ENCODE results near the gene NRCAM.

The NRCAM gene

GRCh38 chr7:108109221-108109908 is 346.9 kb downstream of the NRCAM start:
- TF ChIP-seq CTCF (conservative IDR thresholded peaks at IDR 0.05; ENCODE audit: low read length) = no peak; the same call in 1 of the 2 replicates
- no peak for DNase-seq (ENCODE audit: low read depth)
- H3K4me3 ChIP-seq (ENCODE audit: low read length) = no peak overlapping the region

GRCh38 chr7:108108131-108108530 is 348.1 kb downstream of the NRCAM start:
- no peak overlapping the region for H3K4me3 ChIP-seq (ENCODE audit: low read length)
- no peak for TF ChIP-seq CTCF (conservative IDR thresholded peaks at IDR 0.05; ENCODE audit: low read length)
- DNase-seq (ENCODE audit: low read depth) = no peak

GRCh38 chr7:108104324-108104723 is 351.9 kb downstream of the NRCAM start:
- no peak for TF ChIP-seq CTCF (conservative IDR thresholded peaks at IDR 0.05; ENCODE audit: low read length)

GRCh38 chr7:108103558-108104298 is 352.5 kb downstream of the NRCAM start:
- TF ChIP-seq CTCF (conservative IDR thresholded peaks at IDR 0.05; ENCODE audit: low read length) = no peak

More at GRCh38 chr7:108104324-108104723, 351.9 kb downstream of the NRCAM start:
- no peak for DNase-seq (ENCODE audit: low read depth)
- H3K4me3 ChIP-seq (ENCODE audit: low read length) = no peak overlapping the region

GRCh38 chr7:108102671-108103312 is 353.4 kb downstream of the NRCAM start:
- DNase-seq (ENCODE audit: low read depth) = no peak
- TF ChIP-seq CTCF (conservative IDR thresholded peaks at IDR 0.05; ENCODE audit: low read length) = no peak
- no peak overlapping the region for H3K4me3 ChIP-seq (ENCODE audit: low read length)

More at GRCh38 chr7:108103558-108104298, 352.5 kb downstream of the NRCAM start:
- no peak for DNase-seq (ENCODE audit: low read depth)
- no peak overlapping the region for H3K4me3 ChIP-seq (ENCODE audit: low read length)

GRCh38 chr7:108101759-108102158 is 354.5 kb downstream of the NRCAM start:
- no peak overlapping the region for H3K4me3 ChIP-seq (ENCODE audit: low read length)
- no peak for TF ChIP-seq CTCF (conservative IDR thresholded peaks at IDR 0.05; ENCODE audit: low read length)
- no peak for DNase-seq (ENCODE audit: low read depth)
